OCI-LY7 (cell line): ENCODE measurements around the gene LONP2.

Experiments used
- CTCF ChIP-seq: fragments of 200-600 bp; sonication (generic); conservative IDR thresholded peaks from 2 replicates; pipeline ENCODE4 v1.5.1; 2014; ENCODE audit warnings: mild to moderate bottlenecking, antibody characterized with exemption, low read length, moderate library complexity, mixed read lengths
- EZH2phosphoT487 ChIP-seq: fragments of 200-600 bp; sonication (generic); IDR thresholded peaks from 2 replicates; pipeline ENCODE4 v1.6.1; 2018; ENCODE audit warnings: low read depth, borderline replicate concordance, mild to moderate bottlenecking, mixed run types, antibody characterized with exemption, low read length, moderate library complexity, mixed read lengths

GRCh38 chr16:48203974-48204824 is 39.9 kb upstream of the LONP2 start:
- TF ChIP-seq CTCF = no peak
- TF ChIP-seq EZH2phosphoT487 = no peak
